Neuronal stem cell (in vitro differentiated cells): ENCODE data around the gene ARHGAP42.

ENCODE experiments used
- DNase-seq: peaks from one replicate; pipeline ENCODE4 v3.0.0-alpha.2; 2013; ENCODE audit warnings: low spot score
- H2AFZ ChIP-seq: one replicate; pipeline ENCODE4 v1.6.1; 2013; ENCODE audit warnings: mild to moderate bottlenecking, low read length, inconsistent platforms
- H2AK5ac ChIP-seq: 2 replicates; pipeline ENCODE4 v1.6.1; 2013; ENCODE audit warnings: low read depth, mild to moderate bottlenecking, inconsistent platforms, low read length, moderate library complexity, mixed read lengths
- H2BK120ac ChIP-seq: 2 replicates; pipeline ENCODE4 v1.6.1; 2013; ENCODE audit warnings: low read depth, mild to moderate bottlenecking, inconsistent platforms, low read length, moderate library complexity, mixed read lengths
- H2BK12ac ChIP-seq: one replicate; pipeline ENCODE4 v1.6.1; 2013; ENCODE audit warnings: low read length, inconsistent platforms
- H2BK15ac ChIP-seq: 2 replicates; pipeline ENCODE4 v1.6.1; 2013; ENCODE audit warnings: mild to moderate bottlenecking, low read length, inconsistent platforms, mixed read lengths
- H2BK5ac ChIP-seq: one replicate; pipeline ENCODE4 v1.6.1; 2013; ENCODE audit warnings: inconsistent platforms, mild to moderate bottlenecking, low read length, moderate library complexity
- H3K14ac ChIP-seq: one replicate; pipeline ENCODE4 v1.6.1; 2013; ENCODE audit warnings: low read length, inconsistent platforms
- H3K18ac ChIP-seq: 2 replicates; pipeline ENCODE4 v1.6.1; 2013; ENCODE audit warnings: low read length, inconsistent platforms
- H3K23ac ChIP-seq: 2 replicates; pipeline ENCODE4 v1.6.1; 2013; ENCODE audit warnings: low read depth, mild to moderate bottlenecking, mixed read lengths, low read length, inconsistent platforms; ENCODE audit not compliant: poor library complexity
- H3K27ac ChIP-seq: replicated peaks from 3 replicates; pipeline ENCODE4 v1.5.1; 2013; ENCODE audit warnings: low read length, inconsistent platforms
- H3K27me3 ChIP-seq, 3 experiments: 2 replicates each; pipeline ENCODE4 v1.6.1; 2013; ENCODE audit warnings: low read length in 3 of 3, mild to moderate bottlenecking in 2 of 3, inconsistent platforms in 1 of 3, low read depth in 1 of 3, mixed read lengths in 1 of 3, moderate library complexity in 1 of 3; ENCODE audit not compliant: control insufficient read depth in 3 of 3, insufficient read depth in 3 of 3
- H3K36me3 ChIP-seq, 2 donors: replicated peaks in 1 of 2; 2 replicates each; pipeline ENCODE4 v1.6.1; 2013; ENCODE audit warnings: low read length in 2 of 2; ENCODE audit not compliant: control insufficient read depth in 2 of 2, insufficient read depth in 2 of 2
- H3K4ac ChIP-seq: 2 replicates; pipeline ENCODE4 v1.6.1; 2013; ENCODE audit warnings: inconsistent platforms, mild to moderate bottlenecking, low read length, moderate library complexity
- H3K4me1 ChIP-seq, 2 donors: 1 replicate in 1 of 2; 2 replicates in 1 of 2; pipeline ENCODE4 v1.6.1; 2013; ENCODE audit warnings: low read length in 2 of 2, low read depth in 1 of 2; ENCODE audit not compliant: control insufficient read depth in 2 of 2, insufficient read depth in 1 of 2
- H3K4me2 ChIP-seq: one replicate; pipeline ENCODE4 v1.6.1; 2013; ENCODE audit warnings: mild to moderate bottlenecking, low read length, inconsistent platforms; ENCODE audit not compliant: insufficient read depth, poor library complexity, severe bottlenecking
- H3K4me3 ChIP-seq, 2 donors: 2 replicates each; pipeline ENCODE4 v1.5.1; 2013; ENCODE audit warnings: low read length in 2 of 2, mild to moderate bottlenecking in 2 of 2, inconsistent platforms in 1 of 2, moderate library complexity in 1 of 2
- H3K79me1 ChIP-seq: one replicate; pipeline ENCODE4 v1.6.1; 2013; ENCODE audit warnings: low read depth, mild to moderate bottlenecking, inconsistent platforms, low read length, moderate library complexity
- H3K9ac ChIP-seq: one replicate; pipeline ENCODE4 v1.6.1; 2013; ENCODE audit warnings: mild to moderate bottlenecking, low read depth, low read length, inconsistent platforms; ENCODE audit not compliant: poor library complexity
- H3K9me3 ChIP-seq, 2 donors: replicated peaks in 1 of 2; 2 replicates each; pipeline versions ENCODE3 to v1.6.1; 2013; ENCODE audit warnings: low read length in 2 of 2, mild to moderate bottlenecking in 2 of 2, inconsistent platforms in 1 of 2, low read depth in 1 of 2, mixed read lengths in 1 of 2, moderate library complexity in 1 of 2; ENCODE audit not compliant: control insufficient read depth in 2 of 2, insufficient read depth in 1 of 2
- H4K8ac ChIP-seq: one replicate; pipeline ENCODE4 v1.6.1; 2013; ENCODE audit warnings: low read depth, mild to moderate bottlenecking, inconsistent platforms, low read length, moderate library complexity
- H4K91ac ChIP-seq: one replicate; pipeline ENCODE4 v1.6.1; 2013; ENCODE audit warnings: low read length, low read depth, mild to moderate bottlenecking, inconsistent platforms; ENCODE audit not compliant: poor library complexity
- WGBS, 2 donors: extraction: QIAGEN DNeasy Blood & Tissue Kit; methylation state at CpG; one replicate each; pipeline ENCODE4 v1.1.7; 2013; ENCODE audit warnings: missing lambda C conversion rate in 2 of 2, mixed read lengths in 1 of 2; ENCODE audit not compliant: insufficient read length in 2 of 2, insufficient replicate concordance in 1 of 2; ENCODE audit errors: extremely low coverage in 2 of 2; 5-methylcytosine and 5-hydroxymethylcytosine counted together

ARHGAP42 gene

DNA sequence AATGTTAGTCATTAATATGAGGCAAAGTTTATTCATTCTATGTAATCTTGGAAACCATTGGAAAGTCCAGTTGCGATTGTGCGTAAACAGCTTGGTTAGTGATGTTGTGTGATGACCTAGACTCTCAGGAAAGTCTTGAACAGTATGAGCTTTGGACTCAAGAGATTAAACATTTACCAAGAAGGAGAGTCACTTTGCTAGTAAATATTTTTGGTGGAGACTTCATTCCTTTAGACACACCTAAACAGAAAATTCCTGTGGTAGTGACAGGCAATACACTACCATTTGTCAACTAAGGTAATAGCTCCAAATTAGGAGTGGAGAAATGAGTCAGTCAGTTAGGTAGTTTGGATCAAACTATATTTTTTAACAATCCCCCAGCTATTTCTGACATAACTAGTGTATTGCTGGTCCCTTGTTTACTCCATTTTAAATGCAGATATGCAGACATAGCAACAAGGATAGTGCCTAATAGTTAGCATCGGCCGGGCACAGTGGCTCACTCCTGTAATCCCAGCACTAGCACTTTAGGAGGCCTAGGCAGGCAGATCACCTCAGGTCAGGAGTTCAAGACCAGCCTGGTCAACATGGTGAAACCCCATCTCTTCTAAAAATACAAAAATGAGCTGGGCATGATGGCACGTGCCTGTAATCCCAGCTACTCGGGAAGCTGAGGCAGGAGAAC lies 89.3 kb downstream of the ARHGAP42 start:
- Histone ChIP-seq H2AFZ (no peak overlapping the region), H3K4me1 (peaks cover 11 to 14% of the 10 kb centered on the region in 2 donors), H2BK5ac (no peak overlapping the region), H3K9ac (no peak overlapping the region), H4K91ac (no peak overlapping the region), H3K18ac (no peak overlapping the region), H3K14ac (no peak overlapping the region), H3K4me3 (no peak overlapping the region), H3K9me3 (no peaks in the 10 kb centered on the region), H2BK15ac (no peak overlapping the region), H3K23ac (no peak overlapping the region), H3K79me1 (no peaks in the 10 kb centered on the region), H2BK12ac (no peak overlapping the region), H2BK120ac (no peak overlapping the region), H3K36me3 (no peaks in the 10 kb centered on the region), H3K4ac (no peak overlapping the region), H3K27ac (no peak overlapping the region), H4K8ac (no peak overlapping the region), H3K4me2 (no peak overlapping the region), H3K27me3 (no peaks in the 10 kb centered on the region), H2AK5ac (no peak overlapping the region)
- no peak for DNase-seq
- WGBS, 2 donors, result no CpG with 5 or more reads among the region's 6 CpGs

DNA sequence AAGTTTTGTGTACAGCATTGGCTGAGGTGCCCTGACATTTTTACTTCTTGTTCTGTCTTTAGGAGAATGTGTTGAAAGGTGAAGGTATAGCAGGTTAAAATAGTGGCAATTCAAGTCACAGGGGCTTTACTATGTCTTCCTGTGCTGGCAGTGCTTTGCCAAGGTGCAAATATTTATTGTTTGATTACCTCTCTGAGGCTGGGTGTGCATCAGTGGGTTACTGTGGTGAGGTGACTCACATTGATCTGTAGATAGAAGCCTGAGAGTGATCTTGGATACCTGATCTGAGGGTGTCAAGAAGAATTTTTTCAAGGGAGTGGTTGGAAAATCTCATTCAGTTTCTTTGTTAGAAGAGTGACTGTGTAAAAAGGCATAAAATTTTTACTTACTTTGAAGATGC lies 90.0 kb downstream of the ARHGAP42 start:
- Histone ChIP-seq H3K36me3 (no peaks in the 10 kb centered on the region), H4K91ac (no peak overlapping the region), H3K27ac (no peak overlapping the region), H2AFZ (no peak overlapping the region), H3K4me3 (no peak overlapping the region), H3K4me1 (peaks cover 11 to 14% of the 10 kb centered on the region in 2 donors), H3K79me1 (no peaks in the 10 kb centered on the region), H2BK12ac (no peak overlapping the region), H3K18ac (no peak overlapping the region), H2AK5ac (no peak overlapping the region), H2BK15ac (no peak overlapping the region), H3K9me3 (no peaks in the 10 kb centered on the region), H4K8ac (no peak overlapping the region), H2BK5ac (no peak overlapping the region), H3K23ac (no peak overlapping the region), H3K9ac (no peak overlapping the region), H3K27me3 (no peaks in the 10 kb centered on the region), H3K4me2 (no peak overlapping the region), H3K14ac (no peak overlapping the region), H3K4ac (no peak overlapping the region), H2BK120ac (no peak overlapping the region)
- no peak for DNase-seq

DNA sequence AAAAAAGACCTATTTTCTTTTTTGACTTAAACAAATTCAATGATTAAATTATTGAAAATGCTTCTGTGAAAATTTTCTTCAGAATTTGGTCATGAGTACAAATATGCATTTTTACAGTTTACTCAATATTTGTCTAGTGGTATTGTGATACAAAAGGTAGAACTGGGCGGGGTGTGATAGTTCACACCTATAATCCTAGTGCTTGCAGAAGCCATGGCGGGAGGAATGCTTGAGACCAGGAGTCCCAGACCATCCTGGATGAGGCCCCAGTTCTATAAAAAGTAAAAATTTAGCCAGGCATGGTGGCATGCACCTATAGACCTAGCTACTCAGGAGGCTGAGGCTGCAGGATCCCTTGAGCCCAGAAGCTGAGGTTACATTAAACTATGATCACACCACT lies 90.6 kb downstream of the ARHGAP42 start:
- Histone ChIP-seq H3K9ac (no peak overlapping the region), H3K14ac (no peak overlapping the region), H2AFZ (no peak overlapping the region), H4K8ac (no peak overlapping the region), H2BK15ac (no peak overlapping the region), H3K79me1 (no peaks in the 10 kb centered on the region), H3K4me2 (no peak overlapping the region), H3K9me3 (no peaks in the 10 kb centered on the region), H3K23ac (no peak overlapping the region), H3K4me1 (peaks cover 11% of the 10 kb centered on the region in 2 donors), H3K18ac (no peak overlapping the region), H2BK12ac (no peak overlapping the region), H2BK120ac (no peak overlapping the region), H3K4me3 (no peak overlapping the region), H2AK5ac (no peak overlapping the region), H3K27ac (no peak overlapping the region), H4K91ac (no peak overlapping the region), H3K27me3 (no peaks in the 10 kb centered on the region), H3K4ac (no peak overlapping the region), H2BK5ac (no peak overlapping the region), H3K36me3 (no peaks in the 10 kb centered on the region)
- no CpG with 5 or more reads among the region's 2 CpGs for WGBS, 2 donors
- DNase-seq, result no peak

DNA sequence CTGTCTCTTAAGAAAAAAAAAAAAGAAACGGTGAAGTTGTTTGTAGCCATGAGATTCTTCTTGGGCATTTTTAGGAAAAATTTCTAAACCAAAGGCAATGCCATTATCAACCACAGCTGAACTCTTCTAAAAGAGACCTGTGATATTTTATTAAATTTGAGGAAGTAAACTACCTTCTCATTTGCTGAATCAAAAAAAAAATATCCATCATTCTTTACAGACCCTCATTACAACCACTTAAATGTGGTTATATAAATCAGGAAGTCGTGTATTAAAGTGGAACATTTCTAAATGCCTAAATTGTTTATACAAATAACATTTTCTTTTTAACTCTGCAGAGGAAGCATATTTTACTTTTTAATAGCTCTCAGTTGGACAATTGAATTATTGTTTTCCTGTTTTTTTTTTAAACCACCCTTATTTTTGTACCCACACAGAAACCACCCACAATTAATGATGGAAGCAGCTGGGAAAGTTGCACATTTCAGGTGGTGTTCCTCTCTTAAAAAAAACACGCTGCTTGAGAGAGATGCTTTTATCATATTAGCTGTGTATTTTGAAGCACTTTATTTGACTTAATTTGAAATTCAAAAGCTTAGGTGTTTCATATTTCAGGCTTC lies 91.2 kb downstream of the ARHGAP42 start:
- DNase-seq, result no peak

More for the DNA sequence above, 91.2 kb downstream of the ARHGAP42 start:
- H2AFZ ChIP-seq, result no peak overlapping the region
- H3K4ac ChIP-seq, result no peak overlapping the region
- no peaks in the 10 kb centered on the region for H3K36me3 ChIP-seq
- H3K4me2 ChIP-seq, result no peak overlapping the region
- no peak overlapping the region for H2BK5ac ChIP-seq
- no peak overlapping the region for H3K9ac ChIP-seq
- no peak overlapping the region for H2AK5ac ChIP-seq
- no peak overlapping the region for H4K91ac ChIP-seq
- no peaks in the 10 kb centered on the region for H3K9me3 ChIP-seq
- no peak overlapping the region for H3K14ac ChIP-seq
- no peak overlapping the region for H3K27ac ChIP-seq
- peaks cover 11% of the 10 kb centered on the region in 2 donors for H3K4me1 ChIP-seq
- H2BK120ac ChIP-seq, result no peak overlapping the region
- no peak overlapping the region for H3K23ac ChIP-seq
- H3K18ac ChIP-seq, result no peak overlapping the region
- H3K4me3 ChIP-seq, result no peak overlapping the region
- H2BK15ac ChIP-seq, result no peak overlapping the region
- no peaks in the 10 kb centered on the region for H3K79me1 ChIP-seq
- no peaks in the 10 kb centered on the region for H3K27me3 ChIP-seq
- no peak overlapping the region for H2BK12ac ChIP-seq
- no peak overlapping the region for H4K8ac ChIP-seq
- no CpG with 5 or more reads among the region's 3 CpGs for WGBS, 2 donors
